A549 (cell line): ENCODE results near the gene GGCX. TPM values are rescaled to one million over a fixed set of nuclear protein-coding genes. Genes with fewer than 3 reads are reported as not detected.

Experiments used
- ATAC-seq, 2 experiments: fragments of 200-7000 bp in 1 of 2; fragments of >200 bp in 1 of 2; cut with Nextera tagmentation in 1 of 2; cut with Tn5 transposase in 1 of 2; 3 replicates each; pipeline versions ENCODE4 v1.8.0 to v1.9.1; 2018 to 2020; ENCODE audit warnings: mild to moderate bottlenecking in 1 of 2, moderate library complexity in 1 of 2
- CTCF ChIA-PET: fragments of 300-600 bp; sonication (Branson Sonifier 250); formaldehyde crosslinking; extraction: SDS; loops from one replicate; lab custom pipeline; 2021; ENCODE audit warnings: antibody characterized with exemption, inconsistent platforms; lab: Yijun Ruan, JAX
- POLR2A ChIA-PET: fragments of 350-600 bp; formaldehyde crosslinking; extraction: SDS; loops from one replicate; lab custom pipeline; 2021; ENCODE audit warnings: antibody characterized with exemption, inconsistent platforms; lab: Yijun Ruan, JAX
- DNase-seq, 2 experiments: peaks; one replicate each; pipeline versions ENCODE4 v3.0.0 to v3.0.0-alpha.2; 2011 to 2016; ENCODE audit warnings: low read depth in 1 of 2, low spot score in 1 of 2
- FAIRE-seq: peaks from 2 replicates; lab custom pipeline; 2011; peaks lifted over from hg19 to GRCh38; lab: Jason Lieb, UNC
- H3K27ac ChIP-seq, 2 experiments: fragments of >200 bp; sonication (Bioruptor Twin); formaldehyde crosslinking; 3 replicates each; pipeline ENCODE4 v1.5.1; 2016 to 2017
- H3K4me1 ChIP-seq: fragments of >200 bp; sonication (Bioruptor Twin); formaldehyde crosslinking; 3 replicates; pipeline ENCODE4 v1.6.1; 2016
- H3K4me2 ChIP-seq: fragments of >200 bp; sonication (Bioruptor Twin); formaldehyde crosslinking; 3 replicates; pipeline ENCODE4 v1.6.1; 2016
- H3K4me3 ChIP-seq: fragments of >200 bp; sonication (Bioruptor Twin); formaldehyde crosslinking; 3 replicates; pipeline ENCODE4 v1.5.1; 2016
- H3K9me3 ChIP-seq: fragments of >200 bp; sonication (Bioruptor Twin); formaldehyde crosslinking; 3 replicates; pipeline ENCODE4 v1.6.1; 2016
- ATOH8 ChIP-seq: fragments of 250-450 bp; sonication (Bioruptor Pico); IDR thresholded peaks from 2 replicates; pipeline ENCODE4 v1.5.0; 2020; ENCODE audit warnings: low read depth, mild to moderate bottlenecking, moderate library complexity
- BHLHE40 ChIP-seq: IDR thresholded peaks from 2 replicates; pipeline ENCODE4 v1.6.1; 2012; ENCODE audit warnings: low read depth, low read length, inconsistent platforms
- CBX2 ChIP-seq: fragments of 200-600 bp; sonication (generic); IDR thresholded peaks from 2 replicates; pipeline ENCODE4 v1.6.1; 2016; ENCODE audit warnings: low read depth, mild to moderate bottlenecking, borderline replicate concordance
- CBX8 ChIP-seq: fragments of 200-600 bp; sonication (generic); IDR thresholded peaks from 2 replicates; pipeline ENCODE4 v1.6.1; 2016
- CEBPB ChIP-seq, 2 experiments: fragments of >200 bp in 1 of 2; sonication (Bioruptor Twin) in 1 of 2; formaldehyde crosslinking in 1 of 2; IDR thresholded peaks; 2 replicates each; pipeline ENCODE4 v1.6.1; 2012 to 2016
- E2F6 ChIP-seq: IDR thresholded peaks from 2 replicates; pipeline ENCODE4 v1.6.1; 2012; ENCODE audit warnings: low read depth, borderline replicate concordance
- EHF ChIP-seq: fragments of 250-450 bp; sonication (Bioruptor Pico); IDR thresholded peaks from 2 replicates; pipeline ENCODE4 v1.5.0; 2020; ENCODE audit warnings: mild to moderate bottlenecking
- ELK1 ChIP-seq: fragments of 150-350 bp; IDR thresholded peaks from 2 replicates; pipeline ENCODE4 v1.6.1; 2014; ENCODE audit warnings: low read depth, mild to moderate bottlenecking, low read length
- ESRRA ChIP-seq: fragments of 150-350 bp; IDR thresholded peaks from 2 replicates; pipeline ENCODE4 v1.6.1; 2014; ENCODE audit warnings: mild to moderate bottlenecking, low read length, borderline replicate concordance
- FOSL2 ChIP-seq, 2 experiments: fragments of 450-650 bp in 1 of 2; fragments of >200 bp in 1 of 2; sonication (Bioruptor Twin) in 1 of 2; formaldehyde crosslinking; IDR thresholded peaks; 2 replicates each; pipeline versions ENCODE4 v1.5.0 to v1.6.1; 2016 to 2020; ENCODE audit warnings: mild to moderate bottlenecking in 1 of 2, moderate library complexity in 1 of 2
- HOXA7 ChIP-seq: fragments of 250-450 bp; sonication (Bioruptor Pico); IDR thresholded peaks from 2 replicates; pipeline ENCODE4 v1.5.0; 2020; ENCODE audit warnings: mild to moderate bottlenecking, moderate library complexity
- HOXB13 ChIP-seq: fragments of 250-450 bp; sonication (Bioruptor Pico); IDR thresholded peaks from 2 replicates; pipeline ENCODE4 v1.5.0; 2020; ENCODE audit warnings: low read depth, mild to moderate bottlenecking, moderate library complexity
- JUN ChIP-seq, 2 experiments: fragments of >200 bp; sonication (Bioruptor Twin); formaldehyde crosslinking; IDR thresholded peaks; 2 replicates in 1 of 2; 3 replicates in 1 of 2; pipeline ENCODE4 v1.6.1; 2016 to 2017
- JUNB ChIP-seq: fragments of >200 bp; sonication (Bioruptor Twin); formaldehyde crosslinking; IDR thresholded peaks from 2 replicates; pipeline ENCODE4 v1.6.1; 2016
- KDM1A ChIP-seq: fragments of 200-600 bp; sonication (generic); IDR thresholded peaks from 2 replicates; pipeline ENCODE4 v1.6.1; 2016; ENCODE audit warnings: low read depth, mild to moderate bottlenecking
- KDM5A ChIP-seq: fragments of 200-600 bp; sonication (generic); IDR thresholded peaks from 2 replicates; pipeline ENCODE4 v1.6.1; 2016; ENCODE audit warnings: antibody characterized with exemption, mild to moderate bottlenecking
- MYC ChIP-seq: IDR thresholded peaks from 2 replicates; pipeline ENCODE4 v1.6.1; 2012; ENCODE audit warnings: mild to moderate bottlenecking, inconsistent platforms, low read length, improper control_type of control experiment, borderline replicate concordance
- PHF8 ChIP-seq: fragments of 200-600 bp; sonication (generic); IDR thresholded peaks from 2 replicates; pipeline ENCODE4 v1.6.1; 2016; ENCODE audit warnings: low read depth, mild to moderate bottlenecking, antibody characterized with exemption, moderate library complexity, borderline replicate concordance
- POLR2A ChIP-seq: IDR thresholded peaks from 2 replicates; pipeline ENCODE4 v1.6.1; 2012; ENCODE audit warnings: mild to moderate bottlenecking, low read length
- POLR2AphosphoS2 ChIP-seq: conservative IDR thresholded peaks from 2 replicates; pipeline ENCODE4 v1.6.1; 2012; ENCODE audit warnings: low read length, improper control_type of control experiment, inconsistent platforms
- RARB ChIP-seq: fragments of 250-450 bp; sonication (Bioruptor Pico); IDR thresholded peaks from 2 replicates; pipeline ENCODE4 v1.8.0; 2021; ENCODE audit warnings: mild to moderate bottlenecking, moderate library complexity
- RCOR1 ChIP-seq: fragments of 150-350 bp; IDR thresholded peaks from 2 replicates; pipeline ENCODE4 v1.6.1; 2014; ENCODE audit warnings: antibody characterized with exemption, low read length, low read depth
- RNF2 ChIP-seq: fragments of 200-600 bp; sonication (generic); IDR thresholded peaks from 2 replicates; pipeline ENCODE4 v1.6.1; 2016; ENCODE audit warnings: low read depth, mild to moderate bottlenecking, antibody characterized with exemption, moderate library complexity, borderline replicate concordance
- SREBF2 ChIP-seq: fragments of 450-650 bp; IDR thresholded peaks from 2 replicates; pipeline ENCODE4 v1.6.1; 2014; ENCODE audit warnings: mild to moderate bottlenecking, moderate library complexity
- TP53 ChIP-seq: fragments of 250-450 bp; sonication (Bioruptor Pico); IDR thresholded peaks from 2 replicates; pipeline ENCODE4 v1.5.0; 2021; ENCODE audit warnings: mild to moderate bottlenecking, moderate library complexity
- ZNF302 ChIP-seq: fragments of 250-450 bp; sonication (Bioruptor Pico); IDR thresholded peaks from 2 replicates; pipeline ENCODE4 v1.9.0; 2021; ENCODE audit warnings: inconsistent platforms, mild to moderate bottlenecking, moderate library complexity
- ZSCAN20 ChIP-seq: fragments of 250-450 bp; sonication (Bioruptor Pico); IDR thresholded peaks from 2 replicates; pipeline ENCODE4 v1.8.0; 2022; ENCODE audit warnings: mild to moderate bottlenecking, moderate library complexity
- WGBS: methylation state at CpG from one replicate; pipeline ENCODE4 v1.1.6; 2017; ENCODE audit errors: missing lambda C conversion rate; 5-methylcytosine and 5-hydroxymethylcytosine counted together
- polyA plus RNA-seq, 4 experiments: library from polyadenylated mRNA; depleted of rRNA in 3 of 4; stranded (reverse); fragments of >200 nt; fragmentation: RNase III in 1 of 4; extraction: RNeasy Plus Mini Kit Qiagen cat#74134 plus additional on column Dnase treatment in 1 of 4; gene quantifications; 2 replicates in 3 of 4; 3 replicates in 1 of 4; pipeline ENCODE4 v1.2.3, GENCODE V29; 2011 to 2017

The GGCX gene
- polyA plus RNA-seq, 2 of the 4 experiments (the other 2 are of a cell fraction) = 39.0 to 55.1 TPM

- FAIRE-seq (no peak), ATAC-seq (no peak), DNase-seq (no peak)
- ChIA-PET POLR2A (interaction anchor here (0.6 to 2.6 kb wide), 6 partner anchors 13 to 58 kb away, joined by 4 to 23 read pairs (median 11); partner anchors contain the start of genes C2orf68 and MAT2A), CTCF (interaction anchor here (0.8 to 3.0 kb wide), 6 partner anchors 9 to 216 kb away, joined by 3 to 9 read pairs (median 4); no protein-coding TSS in a partner anchor)
- H3K4me1 ChIP-seq = peaks cover 18% of the 10 kb centered on the region
- H3K27ac ChIP-seq = peak overlapping the region; percentile 82 to 91; a peak in 4 of 6 replicates
- WGBS = 67% methylated on average over 3 of the region's 3 CpGs
- peak overlapping the region; percentile 81 for H3K4me2 ChIP-seq
- H3K4me3 ChIP-seq = peak overlapping the region; percentile 71
- TF ChIP-seq TP53 (no peak), RNF2 (no peak), HOXB13 (no peak), E2F6 (no peak), CBX8 (no peak), ZSCAN20 (CRISPR knock-in tag) (no peak), EHF (no peak), ATOH8 (CRISPR knock-in tag) (no peak), JUNB (no peak), RCOR1 (no peak), SREBF2 (no peak), CBX2 (no peak)
- H3K9me3 ChIP-seq = no peaks in the 10 kb centered on the region
These were observed 35.3 kb upstream of the GGCX start for GRCh38 chr2:85596486-85597143.

- DNase-seq (no peak), FAIRE-seq (no peak), ATAC-seq (peak in 1 of 2 experiments; percentile 28; a peak in 4 of 6 replicates)
- peaks cover 15% of the 10 kb centered on the region for H3K4me1 ChIP-seq
- no peaks in the 10 kb centered on the region for H3K9me3 ChIP-seq
- CTCF ChIA-PET = interaction anchor here (0.8 to 3.0 kb wide), 9 partner anchors 8 to 216 kb away, joined by 3 to 9 read pairs (median 4); no protein-coding TSS in a partner anchor
- 0 out of 2 replicates have a peak, but pooled peaks have one; percentile 5 for TF ChIP-seq KDM5A
- peak; percentile 4; the same call in 1 of the 2 replicates for TF ChIP-seq PHF8
- TF ChIP-seq ELK1 = no peak
- WGBS = 5% methylated on average over 10 of the region's 10 CpGs
- peak overlapping the region; percentile 71 for H3K4me3 ChIP-seq
- H3K4me2 ChIP-seq = peak overlapping the region; percentile 81
- H3K27ac ChIP-seq = peak overlapping the region; percentile 82 to 91
- POLR2A ChIA-PET = interaction anchor here (0.6 to 2.6 kb wide), 15 partner anchors 9 to 178 kb away, joined by 3 to 23 read pairs (median 6); partner anchors contain the start of genes C2orf68, GGCX, MAT2A and SH2D6
These were observed 34.7 kb upstream of the GGCX start for GRCh38 chr2:85596026-85596333.

GRCh38 chr2:85595301-85596025 lies 34.2 kb upstream of the GGCX start, which contains the start of gene RNF181:
Gene RNF181 (plus strand): TSS chr2:85595745. CDS start chr2:85595764, 19 bp downstream.
- H3K4me2 ChIP-seq = peak within 1 kb of the TSS; percentile 91
- peaks cover 15% of the 10 kb centered on the region for H3K4me1 ChIP-seq
- ATAC-seq (peak; percentile 95 to 99), DNase-seq (peak; percentile 99 to 100), FAIRE-seq (peak; percentile 98)
- CTCF ChIA-PET = interaction anchor here (0.9 to 3.0 kb wide), 9 partner anchors 8 to 255 kb away, joined by 3 to 9 read pairs (median 4); no protein-coding TSS in a partner anchor
- H3K4me3 ChIP-seq = peak within 1 kb of the TSS; percentile 71
- POLR2A ChIA-PET = interaction anchor here (0.6 to 2.6 kb wide), 21 partner anchors 8 to 268 kb away, joined by 3 to 23 read pairs (median 5); partner anchors contain the start of genes C2orf68, GGCX, MAT2A and SH2D6
- WGBS = 1% methylated on average over 46 of the region's 47 CpGs
- H3K27ac ChIP-seq = peak within 1 kb of the TSS; percentile 82 to 91
- H3K9me3 ChIP-seq = no peaks in the 10 kb centered on the region
- no peak for TF ChIP-seq RARB (CRISPR knock-in tag)
- no peak for TF ChIP-seq ZSCAN20 (CRISPR knock-in tag)
- TF ChIP-seq POLR2AphosphoS2 = no peak
- TF ChIP-seq MYC = 0 out of 2 replicates have a peak, but pooled peaks have one; percentile 16
- no peak for TF ChIP-seq BHLHE40
- TF ChIP-seq POLR2A = peak; percentile 86
- no peak for TF ChIP-seq ESRRA
- TF ChIP-seq EHF = no peak
- TF ChIP-seq FOSL2 (IDR thresholded peaks at IDR 0.05) = no peak
- 0 out of 2 replicates have a peak, but pooled peaks have one; percentile 5 for TF ChIP-seq FOSL2 (CRISPR knock-in tag; IDR thresholded peaks at IDR 0.05)
- TF ChIP-seq KDM1A = no peak
- TF ChIP-seq CEBPB (IDR thresholded peaks at IDR 0.05) = no peak
- no peak for TF ChIP-seq ELK1
- no peak for TF ChIP-seq HOXA7 (CRISPR knock-in tag)
- no peak for TF ChIP-seq ZNF302 (CRISPR knock-in tag)
- TF ChIP-seq JUN (IDR thresholded peaks at IDR 0.05) = peak in 1 of 2 experiments; percentile 74; a peak in 3 of 5 replicates
